Measurements from ENCODE around the gene PRR11.

Gene PRR11

GRCh38 chr17:59152925-59153324 lies 2.6 kb upstream of the PRR11 start:
- WGBS: 63% methylated on average over 1 of the region's 1 CpG
- H3K27ac ChIP-seq (ENCODE audit: low read depth, low read length): no peak overlapping the region
- no peaks in the 10 kb centered on the region for H3K9me3 ChIP-seq (ENCODE audit: insufficient read depth, low read depth, low read length)
- peak overlapping the region; percentile 87 for H3K4me3 ChIP-seq (ENCODE audit: low read length)
- H3K4me1 ChIP-seq (ENCODE audit: insufficient read depth, low read length): peaks cover 28% of the 10 kb centered on the region
- H3K27me3 ChIP-seq (ENCODE audit: insufficient read depth, low read length): no peaks in the 10 kb centered on the region
- peak overlapping the region; percentile 98; the same call in 1 of the 2 replicates for H3K9ac ChIP-seq (ENCODE audit: low read depth, low read length)
- peaks cover 3% of the 10 kb centered on the region; the same call in 1 of the 2 replicates for H3K36me3 ChIP-seq (ENCODE audit: insufficient read depth, low read length)

GRCh38 chr17:59154292-59154720 lies 1.2 kb upstream of the PRR11 start:
- 0% methylated on average over 25 of the region's 25 CpGs for WGBS
- H3K4me3 ChIP-seq (ENCODE audit: low read length): peak overlapping the region; percentile 87
- no peaks in the 10 kb centered on the region for H3K27me3 ChIP-seq (ENCODE audit: insufficient read depth, low read length)
- peak overlapping the region; percentile 98 for H3K9ac ChIP-seq (ENCODE audit: low read depth, low read length)
- peaks cover 3% of the 10 kb centered on the region; the same call in 1 of the 2 replicates for H3K36me3 ChIP-seq (ENCODE audit: insufficient read depth, low read length)
- H3K4me1 ChIP-seq (ENCODE audit: insufficient read depth, low read length): peaks cover 28% of the 10 kb centered on the region
- H3K9me3 ChIP-seq (ENCODE audit: insufficient read depth, low read depth, low read length): no peaks in the 10 kb centered on the region
- peak overlapping the region; percentile 98 for H3K27ac ChIP-seq (ENCODE audit: low read depth, low read length)

- Histone ChIP-seq H3K9ac (ENCODE audit: low read depth, low read length) (peak within 1 kb of the TSS; percentile 98), H3K36me3 (ENCODE audit: insufficient read depth, low read length) (peaks cover 2% of the 10 kb centered on the region; the same call in 1 of the 2 replicates), H3K4me1 (ENCODE audit: insufficient read depth, low read length) (peaks cover 28% of the 10 kb centered on the region), H3K27ac (ENCODE audit: low read depth, low read length) (peak within 1 kb of the TSS; percentile 98), H3K27me3 (ENCODE audit: insufficient read depth, low read length) (no peaks in the 10 kb centered on the region), H3K4me3 (ENCODE audit: low read length) (peak within 1 kb of the TSS; percentile 87), H3K9me3 (ENCODE audit: insufficient read depth, low read depth, low read length) (no peaks in the 10 kb centered on the region)
- WGBS: under 1% methylated on average over 38 of the region's 39 CpGs
These were observed 666 bp upstream of the PRR11 start, which contains the start of gene SKA2 for GRCh38 chr17:59154721-59155438. Gene SKA2 (minus strand): TSS chr17:59155186. CDS start chr17:59155163, 23 bp downstream.

GRCh38 chr17:59160157-59161025 lies 4.8 kb downstream of the PRR11 start:
- no peaks in the 10 kb centered on the region for H3K9me3 ChIP-seq (ENCODE audit: insufficient read depth, low read depth, low read length)
- H3K4me1 ChIP-seq (ENCODE audit: insufficient read depth, low read length): peaks cover 4% of the 10 kb centered on the region; the same call in 1 of the 2 replicates
- no peak overlapping the region for H3K9ac ChIP-seq (ENCODE audit: low read depth, low read length)
- no peak overlapping the region for H3K4me3 ChIP-seq (ENCODE audit: low read length)
- H3K27ac ChIP-seq (ENCODE audit: low read depth, low read length): no peak overlapping the region
- WGBS: 92% methylated on average over 8 of the region's 9 CpGs
- H3K36me3 ChIP-seq (ENCODE audit: insufficient read depth, low read length): peaks cover 9% of the 10 kb centered on the region; the same call in 1 of the 2 replicates
- H3K27me3 ChIP-seq (ENCODE audit: insufficient read depth, low read length): no peaks in the 10 kb centered on the region

GRCh38 chr17:59161477-59161876 lies 5.9 kb downstream of the PRR11 start:
- Histone ChIP-seq H3K4me3 (ENCODE audit: low read length) (no peak overlapping the region), H3K9ac (ENCODE audit: low read depth, low read length) (no peak overlapping the region), H3K9me3 (ENCODE audit: insufficient read depth, low read depth, low read length) (no peaks in the 10 kb centered on the region), H3K27ac (ENCODE audit: low read depth, low read length) (no peak overlapping the region), H3K36me3 (ENCODE audit: insufficient read depth, low read length) (peaks cover 9% of the 10 kb centered on the region; the same call in 1 of the 2 replicates), H3K27me3 (ENCODE audit: insufficient read depth, low read length) (no peaks in the 10 kb centered on the region), H3K4me1 (ENCODE audit: insufficient read depth, low read length) (peaks cover 8% of the 10 kb centered on the region)
- 92% methylated on average over 2 of the region's 2 CpGs for WGBS

- Histone ChIP-seq H3K9me3 (ENCODE audit: insufficient read depth, low read depth, low read length) (no peaks in the 10 kb centered on the region), H3K9ac (ENCODE audit: low read depth, low read length) (no peak overlapping the region), H3K4me3 (ENCODE audit: low read length) (no peak overlapping the region), H3K4me1 (ENCODE audit: insufficient read depth, low read length) (peaks cover 4% of the 10 kb centered on the region), H3K27ac (ENCODE audit: low read depth, low read length) (peak overlapping the region; percentile 66; the same call in 1 of the 2 replicates), H3K27me3 (ENCODE audit: insufficient read depth, low read length) (no peaks in the 10 kb centered on the region), H3K36me3 (ENCODE audit: insufficient read depth, low read length) (peaks cover 20% of the 10 kb centered on the region)
- WGBS: 73% methylated on average over 2 of the region's 2 CpGs
These were observed 10.4 kb downstream of the PRR11 start for GRCh38 chr17:59165933-59166342.

GRCh38 chr17:59167571-59168001 lies 12.0 kb downstream of the PRR11 start:
- peaks cover 4% of the 10 kb centered on the region for H3K4me1 ChIP-seq (ENCODE audit: insufficient read depth, low read length)
- peaks cover 32% of the 10 kb centered on the region for H3K36me3 ChIP-seq (ENCODE audit: insufficient read depth, low read length)
- H3K27ac ChIP-seq (ENCODE audit: low read depth, low read length): no peak overlapping the region
- no peak overlapping the region for H3K9ac ChIP-seq (ENCODE audit: low read depth, low read length)
- no peaks in the 10 kb centered on the region for H3K9me3 ChIP-seq (ENCODE audit: insufficient read depth, low read depth, low read length)
- no peaks in the 10 kb centered on the region for H3K27me3 ChIP-seq (ENCODE audit: insufficient read depth, low read length)
- WGBS: 82% methylated on average over 2 of the region's 2 CpGs
- no peak overlapping the region for H3K4me3 ChIP-seq (ENCODE audit: low read length)

GRCh38 chr17:59172436-59173004 lies 17.0 kb downstream of the PRR11 start:
- Histone ChIP-seq H3K4me3 (ENCODE audit: low read length) (no peak overlapping the region), H3K27me3 (ENCODE audit: insufficient read depth, low read length) (no peaks in the 10 kb centered on the region), H3K9me3 (ENCODE audit: insufficient read depth, low read depth, low read length) (no peaks in the 10 kb centered on the region), H3K9ac (ENCODE audit: low read depth, low read length) (no peak overlapping the region), H3K4me1 (ENCODE audit: insufficient read depth, low read length) (no peaks in the 10 kb centered on the region), H3K27ac (ENCODE audit: low read depth, low read length) (no peak overlapping the region), H3K36me3 (ENCODE audit: insufficient read depth, low read length) (peaks cover 50% of the 10 kb centered on the region)
- WGBS: 97% methylated on average over 33 of the region's 33 CpGs

- H3K4me1 ChIP-seq (ENCODE audit: insufficient read depth, low read length): no peaks in the 10 kb centered on the region
- no peaks in the 10 kb centered on the region for H3K9me3 ChIP-seq (ENCODE audit: insufficient read depth, low read depth, low read length)
- H3K36me3 ChIP-seq (ENCODE audit: insufficient read depth, low read length): peaks cover 45% of the 10 kb centered on the region
- H3K27me3 ChIP-seq (ENCODE audit: insufficient read depth, low read length): no peaks in the 10 kb centered on the region
- 93% methylated on average over 11 of the region's 11 CpGs for WGBS
- no peak overlapping the region for H3K4me3 ChIP-seq (ENCODE audit: low read length)
- no peak overlapping the region for H3K9ac ChIP-seq (ENCODE audit: low read depth, low read length)
- no peak overlapping the region for H3K27ac ChIP-seq (ENCODE audit: low read depth, low read length)
These were observed 19.1 kb downstream of the PRR11 start for GRCh38 chr17:59174671-59175070.

GRCh38 chr17:59175076-59175475 lies 19.5 kb downstream of the PRR11 start:
- Histone ChIP-seq H3K27ac (ENCODE audit: low read depth, low read length) (no peak overlapping the region), H3K27me3 (ENCODE audit: insufficient read depth, low read length) (no peaks in the 10 kb centered on the region), H3K9ac (ENCODE audit: low read depth, low read length) (no peak overlapping the region), H3K36me3 (ENCODE audit: insufficient read depth, low read length) (peaks cover 41% of the 10 kb centered on the region), H3K4me1 (ENCODE audit: insufficient read depth, low read length) (no peaks in the 10 kb centered on the region), H3K9me3 (ENCODE audit: insufficient read depth, low read depth, low read length) (no peaks in the 10 kb centered on the region), H3K4me3 (ENCODE audit: low read length) (no peak overlapping the region)
- 95% methylated on average over 7 of the region's 7 CpGs for WGBS

All from HUES64 (cell line).